HFF-Myc (cell line): Measurements from ENCODE around the gene AUNIP.

Experiments
- DNase-seq: peaks from one replicate; pipeline ENCODE4 v3.0.0-alpha.2; 2011; ENCODE audit warnings: low read depth; ENCODE audit errors: extremely low read depth
- H3K4me3 ChIP-seq: replicated peaks from 2 replicates; pipeline ENCODE4 v1.5.1; 2011; ENCODE audit warnings: low read depth, mild to moderate bottlenecking, control low read depth, low read length
- TF ChIP-seq, protein P1 (sequence below): IDR thresholded peaks from 2 replicates; pipeline ENCODE4 v1.5.1; 2012; ENCODE audit warnings: mild to moderate bottlenecking, low read depth, low read length, control low read depth; ENCODE audit errors: missing control alignments

Gene AUNIP

GRCh38 chr1:25877155-25877554 is 17.9 kb upstream of the AUNIP start:
- H3K4me3 ChIP-seq, result no peak overlapping the region
- TF ChIP-seq, protein P1, sequence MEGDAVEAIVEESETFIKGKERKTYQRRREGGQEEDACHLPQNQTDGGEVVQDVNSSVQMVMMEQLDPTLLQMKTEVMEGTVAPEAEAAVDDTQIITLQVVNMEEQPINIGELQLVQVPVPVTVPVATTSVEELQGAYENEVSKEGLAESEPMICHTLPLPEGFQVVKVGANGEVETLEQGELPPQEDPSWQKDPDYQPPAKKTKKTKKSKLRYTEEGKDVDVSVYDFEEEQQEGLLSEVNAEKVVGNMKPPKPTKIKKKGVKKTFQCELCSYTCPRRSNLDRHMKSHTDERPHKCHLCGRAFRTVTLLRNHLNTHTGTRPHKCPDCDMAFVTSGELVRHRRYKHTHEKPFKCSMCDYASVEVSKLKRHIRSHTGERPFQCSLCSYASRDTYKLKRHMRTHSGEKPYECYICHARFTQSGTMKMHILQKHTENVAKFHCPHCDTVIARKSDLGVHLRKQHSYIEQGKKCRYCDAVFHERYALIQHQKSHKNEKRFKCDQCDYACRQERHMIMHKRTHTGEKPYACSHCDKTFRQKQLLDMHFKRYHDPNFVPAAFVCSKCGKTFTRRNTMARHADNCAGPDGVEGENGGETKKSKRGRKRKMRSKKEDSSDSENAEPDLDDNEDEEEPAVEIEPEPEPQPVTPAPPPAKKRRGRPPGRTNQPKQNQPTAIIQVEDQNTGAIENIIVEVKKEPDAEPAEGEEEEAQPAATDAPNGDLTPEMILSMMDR, result no peak
- DNase-seq, result no peak

DNA sequence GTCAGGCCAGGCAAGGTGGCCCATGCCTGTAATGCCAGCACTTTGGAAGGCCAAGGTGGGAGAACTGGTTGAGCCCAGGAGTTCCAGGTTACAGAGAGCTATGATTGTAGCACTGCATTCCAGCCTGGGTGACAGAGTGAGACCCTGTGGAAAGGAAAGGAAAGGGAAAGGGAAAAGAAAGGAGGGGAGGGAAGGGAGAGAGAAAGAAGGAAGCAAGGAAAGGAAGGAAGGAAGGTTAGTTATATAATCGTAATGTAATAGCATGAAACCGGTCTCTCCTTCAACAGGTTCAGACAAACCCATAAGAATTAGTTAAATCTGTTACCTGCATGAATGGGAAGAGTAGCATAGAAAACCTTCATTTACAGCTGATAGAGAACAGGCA is 17.4 kb upstream of the AUNIP start:
- no peak overlapping the region for H3K4me3 ChIP-seq
- DNase-seq, result no peak
- TF ChIP-seq, protein P1, result no peak

DNA sequence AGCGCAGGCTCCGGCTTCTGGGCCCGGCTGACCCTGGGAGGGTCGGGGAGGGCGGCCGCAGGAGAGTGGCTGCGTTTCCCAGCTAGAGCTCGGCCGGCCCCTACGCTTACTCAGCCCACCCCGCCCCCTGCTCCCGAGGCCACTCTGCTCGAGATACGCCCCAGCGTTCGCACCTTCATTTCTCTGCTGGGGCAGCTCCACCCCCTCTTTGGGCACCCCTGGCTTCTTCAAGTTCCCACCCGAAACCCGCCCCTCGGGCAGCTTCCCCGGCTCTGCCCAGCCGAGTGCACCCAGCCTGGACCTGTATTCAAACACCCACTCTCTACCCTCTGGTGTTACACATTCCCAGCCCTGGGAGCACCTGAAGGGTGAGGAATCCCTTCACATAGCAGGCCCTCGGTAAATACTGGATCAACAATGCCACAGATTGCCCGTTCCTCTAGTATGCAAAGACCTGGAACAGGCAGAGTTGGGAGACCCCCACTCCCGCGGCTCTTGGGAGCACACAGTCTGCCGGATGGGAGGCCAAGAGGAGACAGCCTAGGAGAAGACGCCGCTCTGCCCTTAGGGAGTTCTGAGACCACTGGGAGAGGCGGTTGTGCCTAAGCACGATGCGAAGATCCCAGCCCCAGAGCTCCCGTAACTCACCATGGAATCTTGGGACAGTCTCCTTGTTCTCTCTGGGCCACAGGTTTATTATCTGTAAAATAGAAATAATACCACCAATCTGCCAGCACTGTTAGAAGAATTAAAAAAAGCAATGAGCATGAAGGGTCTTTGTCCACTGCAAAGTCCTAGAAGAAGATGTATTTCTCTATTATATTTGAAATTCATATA is 16.8 kb upstream of the AUNIP start:
- TF ChIP-seq, protein P1, result no peak
- H3K4me3 ChIP-seq, result peak overlapping the region; percentile 61
- DNase-seq, result no peak

- H3K4me3 ChIP-seq, result peak within 1 kb of the TSS; percentile 61
- TF ChIP-seq, protein P1, result no peak
- DNase-seq, result no peak
Measured at GRCh38 chr1:25875154-25875855, 16.0 kb upstream of the AUNIP start, which contains the start of gene PAQR7. Gene PAQR7, minus strand, starts transcription at chr1:25875708. Its CDS starts 11,869 bp downstream, at chr1:25863839.

DNA sequence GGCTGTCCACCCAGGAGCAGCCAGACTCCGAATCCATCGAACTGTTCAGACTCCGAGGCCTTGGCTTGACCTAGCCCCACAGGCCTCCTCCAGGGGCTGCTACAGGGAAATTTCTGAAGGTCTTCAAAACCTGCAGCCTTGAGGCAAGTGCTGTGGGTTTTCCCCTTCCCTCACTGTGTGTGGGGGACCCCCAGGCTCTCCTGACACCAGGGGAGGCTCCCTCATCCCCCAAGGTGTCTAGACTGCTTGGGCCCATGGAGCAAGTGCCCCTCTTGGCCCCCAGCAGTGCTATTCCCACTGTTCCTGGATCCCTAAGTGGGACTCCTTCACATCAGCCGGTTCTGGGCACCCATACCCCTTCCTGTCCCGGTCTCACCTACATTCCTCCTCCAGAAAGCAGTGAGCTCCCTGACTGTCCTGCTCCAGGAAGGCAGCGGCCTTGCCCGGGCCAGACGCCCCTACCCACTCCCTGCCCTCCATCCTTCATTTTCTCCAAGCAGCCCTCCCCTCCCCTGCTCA is 15.4 kb upstream of the AUNIP start:
- peak overlapping the region; percentile 61 for H3K4me3 ChIP-seq
- TF ChIP-seq, protein P1, result no peak
- DNase-seq, result no peak

- peak overlapping the region; percentile 61 for H3K4me3 ChIP-seq
- TF ChIP-seq, protein P1, result no peak
- DNase-seq, result no peak
Measured at GRCh38 chr1:25874209-25874608, 15.0 kb upstream of the AUNIP start.
